Measurements from ENCODE around the gene FGF12.
A peak's percentile ranks its signal among the peaks of the same experiment; 100 is the strongest.

GRCh38 chr3:192422997-192423342 lies 304.4 kb downstream of the FGF12 start:
- TF ChIP-seq CTCF (conservative IDR thresholded peaks at IDR 0.05; ENCODE audit: low read depth in 2 of 2) (peak; percentile 50 to 58), CREB1 (CRISPR knock-in tag; IDR thresholded peaks at IDR 0.05; ENCODE audit: low read depth) (no peak), POLR2AphosphoS5 (IDR thresholded peaks at IDR 0.05; ENCODE audit: low read depth) (no peak), REST (IDR thresholded peaks at IDR 0.05; ENCODE audit: unreplicated experiment) (no peak), ZNF114 (CRISPR knock-in tag; IDR thresholded peaks at IDR 0.05) (no peak)
